HG03354 (cell line): ENCODE results near the gene EML6.
A peak's percentile ranks its signal among the peaks of the same experiment; 100 is the strongest.
"Not testable (repeated sequence)": the region's sequence is repeated elsewhere in the genome, so short reads cannot be mapped to it uniquely, and the experiment has no call there.

Source experiments
- ATAC-seq: cut with Tn5 transposase; IDR thresholded peaks from one replicate; pipeline ENCODE4 v1.9.1; 2021; ENCODE audit warnings: mild to moderate bottlenecking; ENCODE audit not compliant: unreplicated experiment, poor library complexity, severe bottlenecking

Gene EML6

DNA sequence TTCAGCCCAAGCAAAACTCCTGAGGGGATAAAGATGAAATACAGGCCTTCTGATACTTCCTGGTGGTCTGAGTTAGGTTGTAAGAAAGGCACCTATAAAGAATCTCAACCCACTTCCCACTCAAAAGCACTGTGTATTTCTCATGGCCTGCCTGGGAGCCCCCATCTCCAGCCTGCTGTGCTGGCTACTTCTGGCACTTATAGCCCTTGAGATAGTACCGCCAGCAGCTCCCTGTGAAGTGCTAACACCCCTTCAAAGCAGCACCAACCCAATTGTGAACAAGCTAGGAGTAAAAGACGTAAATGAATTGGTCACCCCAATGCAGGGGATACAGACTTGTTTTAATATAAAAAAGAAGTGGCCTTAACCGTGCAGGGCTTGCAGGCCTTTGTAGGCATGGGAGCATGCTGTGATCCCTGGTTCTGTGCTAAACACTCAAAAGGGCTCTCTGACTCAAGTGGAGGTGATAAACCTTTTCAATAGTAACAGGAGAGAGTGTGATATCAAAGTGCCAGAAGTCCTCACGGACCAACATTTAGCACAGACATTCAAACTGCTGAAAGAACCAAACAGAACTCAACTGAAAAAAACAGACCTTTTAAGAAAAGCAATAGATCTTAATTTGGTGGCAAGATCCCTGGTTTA, 246.0 kb downstream of the EML6 start:
- ATAC-seq: no peak

DNA sequence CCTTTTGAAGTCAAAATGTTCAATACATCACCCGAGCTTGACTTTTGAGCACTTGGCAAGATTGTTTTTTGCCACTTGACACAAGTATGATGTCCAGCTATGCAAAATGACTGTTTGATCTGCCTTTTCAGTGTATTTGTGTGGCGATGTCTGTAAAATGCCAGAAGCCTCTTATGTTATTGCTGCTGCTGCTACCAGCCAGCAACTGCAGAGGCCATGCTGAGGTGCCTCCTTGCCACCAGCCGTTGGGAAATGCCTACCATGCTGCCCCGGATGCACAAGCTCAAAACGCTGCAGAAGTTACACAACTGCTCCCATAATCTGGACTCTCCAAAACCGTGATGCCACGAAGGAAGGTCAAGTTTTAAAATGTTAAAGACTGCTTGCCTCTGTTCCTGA, 246.5 kb downstream of the EML6 start:
- ATAC-seq: no peak

DNA sequence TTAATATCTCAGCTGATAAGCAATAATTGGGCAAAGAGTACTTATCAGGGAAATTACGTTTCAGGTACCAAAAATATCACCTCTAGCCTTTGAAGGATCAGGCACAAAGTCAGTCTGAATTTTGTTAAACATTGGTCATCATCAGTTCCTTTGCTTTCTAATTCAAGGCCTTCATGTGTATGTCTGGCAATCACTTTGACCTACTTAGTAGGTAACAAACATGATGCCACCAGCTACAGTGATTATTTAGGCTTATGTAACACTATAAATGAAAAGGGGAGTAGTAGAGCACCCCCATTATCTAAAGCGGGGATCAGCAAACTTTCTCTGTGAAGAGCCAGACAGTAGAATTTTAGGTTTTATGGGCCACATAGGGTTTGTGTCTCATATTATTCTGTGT, 251.7 kb downstream of the EML6 start:
- no peak for ATAC-seq

DNA sequence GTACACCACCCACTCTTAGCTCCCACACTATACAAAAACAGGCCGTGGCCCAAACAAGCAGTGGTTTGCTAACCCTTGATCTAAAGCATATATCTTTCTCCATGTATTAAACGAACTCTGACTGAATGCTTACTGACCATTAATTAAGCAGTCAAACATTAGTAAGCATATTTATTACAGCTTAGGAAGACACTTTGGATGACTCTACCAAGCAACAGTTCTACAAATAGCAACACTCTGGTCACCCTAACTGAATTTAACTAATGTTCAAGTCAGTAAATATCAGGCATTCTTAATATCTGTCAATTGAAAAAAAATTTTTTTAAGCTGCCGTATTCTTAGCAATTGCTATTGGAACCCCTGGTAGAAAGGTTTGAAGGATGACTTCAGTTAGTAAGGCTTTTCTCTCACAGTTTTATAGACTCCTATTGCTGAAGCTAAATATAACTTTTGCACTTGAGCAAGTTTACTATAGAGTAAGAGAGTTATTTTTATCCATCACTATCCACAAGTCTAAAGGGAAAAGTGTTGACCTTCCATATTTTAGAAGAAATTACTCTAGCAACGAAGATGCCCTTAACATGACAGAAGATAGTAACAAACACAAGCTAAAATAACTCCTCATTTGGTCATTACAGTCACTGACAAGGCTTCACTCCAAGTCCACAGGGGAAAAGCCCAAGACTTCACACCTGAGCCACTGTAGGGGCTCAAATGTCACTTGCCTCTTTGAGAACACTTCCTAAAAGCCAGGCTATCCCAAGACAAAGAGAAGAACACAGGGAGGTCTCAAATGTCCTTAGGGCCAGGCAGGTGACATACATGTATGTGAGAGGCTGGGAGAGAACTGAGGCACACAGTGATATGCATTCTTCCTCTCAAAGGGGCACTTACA, 252.4 kb downstream of the EML6 start:
- ATAC-seq: no peak

DNA sequence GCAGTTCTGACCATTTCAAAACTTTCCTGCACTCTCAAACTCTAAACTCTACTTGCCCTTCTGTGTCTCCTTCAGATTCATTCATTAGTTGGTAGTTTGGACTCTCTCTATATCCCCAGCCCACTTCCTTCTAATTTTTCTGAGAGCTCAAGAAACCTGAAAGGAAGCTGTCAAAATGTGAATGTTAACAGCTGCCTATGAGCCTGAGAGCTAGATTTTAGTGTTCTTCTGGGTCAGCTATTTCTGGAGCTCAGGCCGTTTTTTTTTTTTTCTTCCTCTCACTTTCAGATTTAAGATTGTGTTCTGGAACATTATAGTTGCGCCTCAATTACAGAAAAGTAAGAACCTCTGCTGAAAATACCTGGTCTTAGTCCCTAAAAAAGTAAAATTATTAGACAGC, 253.7 kb downstream of the EML6 start:
- ATAC-seq: peak; percentile 95

DNA sequence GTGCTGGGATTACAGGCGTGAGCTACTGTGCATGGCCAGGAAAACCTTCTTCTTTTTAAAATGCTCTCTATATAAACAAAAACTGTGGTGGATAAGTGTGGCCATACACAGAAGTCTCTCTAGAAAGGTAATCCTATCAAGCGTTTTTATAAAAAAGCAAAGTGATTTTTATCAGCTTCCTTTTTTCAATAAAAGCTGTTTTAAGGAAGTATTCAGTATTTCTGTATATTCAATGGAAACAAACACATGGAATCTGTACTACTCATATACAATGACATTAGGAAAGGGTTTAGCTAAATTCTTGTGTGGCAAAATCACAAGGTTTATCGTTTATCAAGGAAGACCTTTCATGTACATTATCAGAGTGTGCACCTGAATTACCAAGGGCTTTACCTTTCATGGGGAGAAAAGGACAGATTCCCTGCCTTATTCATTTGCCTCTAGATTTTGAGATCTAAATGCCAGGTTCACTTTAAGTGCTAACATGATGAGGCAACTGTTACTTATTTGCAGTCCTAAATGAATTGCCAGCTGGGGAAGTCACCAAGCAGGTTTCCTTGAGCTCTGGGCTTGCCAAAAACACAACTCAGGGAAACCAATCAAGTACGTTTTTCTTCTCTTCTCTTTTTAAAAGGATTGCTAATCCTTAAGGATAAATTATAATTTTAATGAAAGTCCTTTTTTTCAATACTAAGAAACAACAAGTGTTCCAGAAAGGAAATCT, 256.0 kb downstream of the EML6 start:
- no peak for ATAC-seq

DNA sequence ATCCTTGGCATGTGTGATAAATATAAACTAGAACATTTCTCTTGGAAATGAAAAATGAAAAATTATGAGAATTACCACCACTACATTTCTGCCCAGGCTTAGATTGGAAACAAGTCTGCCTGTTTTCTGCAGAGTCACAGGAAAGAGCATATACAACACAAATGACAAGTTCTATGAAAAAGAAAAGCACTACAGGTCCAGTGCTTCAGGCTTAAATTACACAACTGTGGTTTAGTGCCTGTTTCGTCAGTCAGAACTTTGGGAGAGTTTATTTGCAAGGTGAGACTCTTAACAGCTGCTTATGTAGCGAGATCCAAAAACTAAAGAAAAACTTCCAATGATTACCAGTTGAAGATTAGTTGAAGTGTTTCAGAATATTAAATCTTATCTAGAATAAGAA, 257.9 kb downstream of the EML6 start:
- ATAC-seq: no peak

DNA sequence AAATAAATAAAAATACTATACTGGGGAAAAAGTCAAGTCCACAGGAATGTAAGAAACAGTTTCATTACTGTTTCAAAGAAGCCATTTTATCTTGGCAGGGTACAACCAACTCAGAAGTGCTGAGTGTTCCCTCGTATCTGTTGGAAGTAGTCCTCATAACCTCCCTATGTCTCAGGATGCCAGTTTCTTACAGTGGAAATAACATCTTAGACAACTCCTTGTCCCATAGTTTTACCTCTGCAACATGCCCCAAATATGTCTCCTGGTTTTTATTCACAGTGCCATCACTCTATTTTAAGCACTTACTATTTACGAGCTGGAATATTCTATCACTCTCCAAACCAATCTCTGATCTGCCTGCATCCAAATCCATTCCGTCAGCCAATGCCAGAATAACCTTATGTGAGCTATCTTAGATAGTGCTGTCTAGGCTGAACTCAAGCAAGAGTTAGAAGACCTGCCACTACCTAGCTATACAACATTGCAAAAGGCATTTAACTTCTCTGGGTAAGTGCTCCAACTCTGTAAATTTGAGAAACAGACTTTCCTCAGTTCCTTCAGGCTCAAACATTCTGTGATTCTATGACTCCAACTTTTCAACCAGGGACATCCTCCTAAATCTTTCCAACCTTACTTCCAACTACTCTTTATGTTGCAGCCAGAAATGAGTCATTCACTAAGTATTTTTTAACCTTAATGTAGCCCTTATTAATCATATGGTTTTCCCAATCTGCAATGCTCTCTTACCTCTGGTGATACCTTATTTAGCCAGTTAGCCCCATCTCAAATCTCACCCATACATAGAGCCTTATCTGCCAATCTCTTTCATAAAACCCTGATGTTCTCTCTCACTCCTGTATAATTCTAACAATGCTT, 260.1 kb downstream of the EML6 start:
- no peak for ATAC-seq

DNA sequence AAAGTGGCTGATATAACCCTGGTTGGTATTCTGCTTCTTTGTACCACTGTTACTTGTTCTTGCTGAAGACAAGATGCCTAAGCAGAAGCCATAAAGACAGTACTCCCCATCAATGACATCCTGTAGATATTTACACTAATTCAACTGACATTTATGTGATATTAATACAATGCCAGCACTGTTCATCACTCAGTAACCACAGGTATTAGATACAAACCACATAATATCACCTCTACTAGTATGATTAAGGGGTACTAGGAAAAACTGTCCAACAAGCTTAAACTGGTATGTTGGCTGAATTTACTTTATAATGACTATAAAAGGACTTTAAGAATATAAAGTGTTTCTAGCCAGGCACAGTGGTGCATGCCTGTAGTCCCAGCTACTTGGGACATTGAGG, 261.0 kb downstream of the EML6 start:
- no peak for ATAC-seq

DNA sequence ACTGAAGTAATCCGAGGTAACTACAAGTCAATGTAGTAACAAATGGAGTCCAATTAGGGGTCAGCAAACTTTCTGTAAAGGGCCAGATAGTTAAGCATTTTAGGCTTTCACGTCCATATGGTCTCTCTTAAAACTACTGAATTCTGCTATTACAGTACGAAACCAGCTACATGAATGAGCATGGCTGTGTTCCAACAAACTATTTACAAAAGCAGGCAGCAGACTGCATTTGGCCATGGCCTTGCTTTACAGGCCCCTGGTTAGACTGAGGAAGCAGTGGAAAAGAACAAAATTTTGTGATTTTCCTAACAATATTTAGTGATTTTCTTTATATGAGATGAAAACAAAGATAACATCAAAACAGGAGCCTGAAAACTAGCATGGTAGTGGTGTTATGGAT, 262.8 kb downstream of the EML6 start:
- no peak for ATAC-seq

DNA sequence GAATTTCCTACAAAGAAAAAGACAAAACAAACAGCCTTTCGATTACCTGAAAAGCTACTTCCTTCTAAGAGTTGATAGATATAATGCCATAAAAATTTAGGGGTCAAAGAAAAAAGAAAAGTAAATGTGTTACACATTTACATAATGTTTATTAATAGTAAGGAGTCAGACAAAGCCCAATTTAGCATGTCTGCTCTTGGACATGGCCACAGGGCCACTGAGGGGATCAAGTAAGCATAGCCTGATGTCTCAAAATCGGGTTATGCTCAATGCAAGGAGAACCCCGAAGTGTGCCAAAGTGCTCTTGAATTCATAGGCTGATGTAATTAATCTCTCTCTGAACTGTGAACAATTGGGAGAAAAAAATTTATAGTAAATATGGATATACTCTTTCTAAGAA, 265.1 kb downstream of the EML6 start:
- ATAC-seq: no peak

DNA sequence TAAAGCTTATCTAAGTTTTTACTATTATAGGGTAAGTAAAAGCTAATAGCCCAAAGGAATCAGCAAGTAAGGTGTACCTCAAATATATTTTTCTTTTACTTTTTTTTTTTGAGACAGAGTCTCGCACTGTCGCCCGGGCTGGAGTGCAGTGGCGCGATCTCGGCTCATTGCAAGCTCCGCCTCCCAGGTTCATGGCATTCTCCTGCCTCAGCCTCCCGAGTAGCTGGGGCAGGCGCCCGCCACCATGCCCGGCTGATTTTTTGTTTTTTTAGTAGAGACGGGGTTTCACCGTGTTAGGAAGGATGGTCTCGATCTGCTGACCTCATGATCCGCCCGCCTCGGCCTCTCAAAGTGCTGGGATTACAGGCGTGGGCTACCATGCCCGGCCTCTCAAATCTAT, 267.2 kb downstream of the EML6 start:
- not testable (repeated sequence) for ATAC-seq

DNA sequence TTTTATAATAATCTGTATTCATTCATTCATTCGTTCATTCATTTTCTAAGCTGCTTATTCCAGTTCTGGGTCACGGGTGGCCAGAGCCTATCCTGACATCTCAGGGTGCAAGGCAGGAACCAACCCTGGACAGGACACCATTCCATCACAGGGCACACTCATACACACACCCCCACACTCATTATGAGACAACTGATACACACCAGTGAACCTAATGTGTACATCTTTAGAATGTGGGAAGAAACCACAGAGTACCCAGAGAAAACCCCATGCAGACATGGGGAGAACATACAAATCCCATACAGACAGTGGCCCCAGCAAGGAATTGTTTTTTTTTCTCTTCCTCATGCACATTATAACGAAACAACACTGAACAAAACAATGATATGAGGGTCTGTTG, 272.1 kb downstream of the EML6 start:
- no peak for ATAC-seq

DNA sequence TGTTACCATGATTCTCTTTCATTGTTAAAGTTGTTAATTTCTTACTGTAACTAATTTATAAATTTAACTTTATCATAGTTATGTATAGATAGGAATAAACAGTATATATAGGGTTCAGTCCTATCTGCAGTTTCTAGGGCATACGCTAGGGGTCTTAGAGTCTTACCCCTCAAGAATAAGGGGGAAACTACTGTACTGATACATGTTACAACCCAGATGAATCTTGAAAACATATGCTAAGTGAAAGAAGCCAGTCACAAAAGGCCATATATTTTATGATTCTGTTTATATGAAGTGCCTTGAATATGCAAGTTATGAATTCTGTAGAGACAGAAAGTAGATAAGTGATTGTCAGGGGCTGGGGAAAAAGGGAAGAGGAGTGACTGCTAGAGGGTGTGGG, 274.4 kb downstream of the EML6 start:
- no peak for ATAC-seq

DNA sequence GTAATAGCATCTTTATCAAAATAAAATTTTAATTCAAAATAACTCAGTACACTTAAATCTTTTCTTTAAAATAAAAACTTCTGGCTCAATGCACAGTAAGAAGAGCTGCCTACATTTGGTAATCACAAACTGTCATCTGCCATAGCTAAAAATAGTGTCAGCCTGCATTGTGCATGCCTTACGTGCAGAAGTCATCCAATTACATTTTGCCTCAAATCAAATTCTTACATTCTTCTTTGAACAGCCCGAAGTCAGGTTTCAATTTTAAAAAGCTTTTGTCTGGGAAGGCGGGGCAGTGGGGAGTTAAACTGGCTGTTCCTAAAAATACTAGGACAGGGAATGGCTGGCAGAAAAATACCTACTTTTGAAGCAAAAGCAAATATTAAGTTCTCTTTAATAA, 275.7 kb downstream of the EML6 start:
- no peak for ATAC-seq

DNA sequence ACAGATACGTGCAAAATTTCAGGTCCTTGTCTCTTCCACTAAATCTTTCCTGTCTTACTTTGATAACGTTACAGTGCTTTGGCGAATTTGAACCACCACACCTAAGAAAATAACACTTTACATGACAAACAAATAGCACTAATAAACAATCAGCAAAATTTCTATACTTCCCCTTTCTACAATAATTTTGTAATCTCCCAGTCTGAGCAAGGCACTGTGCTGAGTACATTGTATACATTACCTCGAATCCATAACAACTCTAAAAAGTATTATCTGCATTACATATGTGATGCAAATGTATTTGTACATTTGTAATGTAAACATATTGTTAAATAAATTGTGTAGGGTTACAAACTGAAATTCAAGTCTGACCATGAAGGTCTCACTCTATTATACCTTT, 276.9 kb downstream of the EML6 start:
- ATAC-seq: no peak

DNA sequence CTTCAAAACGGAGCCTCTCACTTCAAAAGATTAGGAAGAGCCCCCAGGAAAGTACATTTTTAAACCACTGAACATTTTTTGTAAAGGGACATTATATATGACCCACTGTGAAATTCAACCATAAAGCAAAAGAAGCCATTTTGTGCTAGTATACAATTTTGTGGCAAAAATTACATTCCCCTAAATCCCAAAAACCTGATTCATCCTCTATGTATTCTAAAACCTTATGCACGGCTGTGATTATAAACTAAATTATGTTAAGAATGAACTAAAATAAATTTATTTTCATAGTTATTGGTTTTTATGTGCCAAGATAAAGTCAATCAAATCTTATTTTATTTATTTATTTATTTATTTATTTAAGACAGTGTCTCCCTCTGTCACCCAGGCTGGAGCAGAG, 278.3 kb downstream of the EML6 start:
- no peak for ATAC-seq

DNA sequence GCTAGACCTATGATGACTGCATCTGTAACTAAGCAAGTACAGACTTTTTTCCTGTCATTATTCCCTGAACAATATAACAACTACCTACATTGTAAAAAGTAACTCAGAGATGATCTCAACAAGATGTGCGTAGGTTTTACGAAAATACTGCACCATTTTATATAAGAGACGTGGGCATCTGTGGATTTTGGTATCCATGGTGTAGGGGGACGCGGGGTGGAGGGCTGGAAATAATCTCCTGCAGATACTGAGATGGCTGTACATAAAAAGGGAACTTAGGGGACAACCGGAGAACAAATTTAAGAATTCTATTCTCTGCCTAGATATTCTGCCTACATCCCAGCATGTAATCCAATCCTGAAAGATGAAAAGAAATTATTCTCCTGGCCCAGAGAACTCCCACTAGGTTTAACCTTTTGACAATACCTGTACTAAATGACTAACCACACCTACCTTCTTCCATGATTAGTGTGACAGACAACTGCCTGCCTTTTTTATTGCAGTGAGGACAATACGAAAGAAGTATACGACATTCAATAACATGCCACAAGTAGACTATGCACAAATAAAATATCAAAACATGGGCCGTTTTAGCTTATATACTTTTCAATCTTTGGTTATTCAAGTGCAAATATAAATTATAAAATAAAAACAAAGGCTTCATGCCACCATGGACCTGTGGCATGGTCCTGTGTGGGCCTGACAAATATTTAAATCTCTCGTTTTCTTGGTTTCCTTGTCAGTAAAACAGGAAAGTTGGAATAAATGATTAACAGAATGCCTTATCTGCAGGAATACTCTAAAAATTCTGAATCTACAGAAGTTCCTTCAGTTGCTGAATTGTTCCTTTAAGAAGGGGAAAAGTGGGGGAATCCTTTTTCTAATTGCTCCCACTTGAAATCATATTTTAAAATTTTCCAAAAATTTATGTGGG, 280.5 kb downstream of the EML6 start:
- no peak for ATAC-seq

DNA sequence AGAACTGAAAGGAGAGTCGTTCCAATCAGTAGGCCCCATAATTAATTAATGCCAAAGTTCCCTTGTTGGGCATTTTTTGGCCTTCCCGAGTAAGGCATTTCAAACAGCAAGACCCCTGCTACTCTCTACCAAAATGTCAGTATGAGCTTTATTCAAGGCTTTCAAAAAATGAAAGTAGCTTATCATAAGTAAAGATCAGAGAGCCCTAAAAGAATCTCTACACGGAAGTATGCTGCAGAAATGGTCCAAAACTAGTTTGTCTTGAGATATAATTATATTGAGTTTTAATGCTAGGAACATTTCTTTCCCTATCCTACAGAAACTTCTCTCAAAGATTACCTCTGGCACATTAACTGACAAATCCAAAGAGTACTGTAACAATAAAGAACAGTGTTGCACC, 282.8 kb downstream of the EML6 start:
- no peak for ATAC-seq
